Activated T-cell treated with anti-CD3 and anti-CD28 coated beads for 4 hours (primary cell): ENCODE data around the gene ITGA7.

Experiments used
- DNase-seq: peaks from one replicate; pipeline ENCODE4 v3.0.0-alpha.2; 2020

The ITGA7 gene

GRCh38 chr12:55699471-55700055, 8.1 kb downstream of the ITGA7 start:
- no peak for DNase-seq

DNA sequence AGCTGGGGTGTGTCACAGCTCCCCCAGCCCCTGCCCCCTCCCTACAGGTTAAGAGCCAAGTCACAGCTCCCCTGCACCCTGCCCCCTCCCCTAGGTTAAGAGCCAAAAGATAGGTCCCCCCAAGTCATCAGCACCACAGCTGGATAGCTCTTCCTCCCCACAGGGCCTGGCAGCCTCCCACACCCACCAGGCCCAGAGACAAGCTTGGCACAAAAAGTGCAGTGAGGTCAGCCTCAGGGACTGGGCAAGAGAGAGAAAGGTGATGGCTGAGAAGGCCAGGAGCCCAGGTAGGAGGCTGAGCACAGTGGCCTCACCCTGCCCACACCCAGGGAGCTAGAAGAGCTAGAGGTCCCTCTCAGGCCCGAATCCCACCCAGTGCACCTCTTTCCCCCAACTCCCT, 8.7 kb downstream of the ITGA7 start:
- no peak for DNase-seq

DNA sequence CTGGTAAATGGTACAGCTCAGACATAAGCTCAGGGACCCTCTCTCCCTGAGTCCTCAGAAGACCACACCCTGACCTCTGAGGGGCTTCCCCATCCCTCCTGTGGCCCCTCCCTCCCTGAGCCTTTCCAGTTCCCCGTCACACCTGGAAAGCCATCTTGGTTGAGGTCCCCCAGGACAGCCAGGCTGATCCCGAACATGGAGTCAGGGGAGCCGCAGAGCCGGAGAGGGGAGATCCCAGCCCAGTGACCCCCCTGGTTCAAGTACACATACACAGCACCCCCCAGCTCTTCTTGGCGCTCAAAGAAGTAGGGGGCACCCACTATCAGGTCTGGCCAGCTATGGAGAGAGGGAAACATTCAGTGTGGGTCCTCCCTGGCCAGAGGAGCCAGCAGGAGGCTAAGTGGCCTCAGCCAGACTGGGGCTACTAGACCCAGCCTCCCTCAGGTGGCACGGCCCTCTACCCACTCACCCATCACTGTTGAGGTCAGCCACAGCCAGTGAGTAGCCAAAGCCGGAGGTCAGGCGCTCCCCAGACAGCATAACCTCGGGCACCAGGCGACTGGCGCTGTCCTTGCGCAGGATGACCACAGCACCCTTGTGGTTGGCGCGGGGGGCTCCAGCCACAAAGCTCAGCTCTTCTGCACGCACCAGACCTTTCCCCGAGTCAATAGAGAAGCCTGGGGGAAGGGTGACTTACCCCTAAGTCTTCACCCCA, 9.3 kb downstream of the ITGA7 start:
- DNase-seq = no peak

DNA sequence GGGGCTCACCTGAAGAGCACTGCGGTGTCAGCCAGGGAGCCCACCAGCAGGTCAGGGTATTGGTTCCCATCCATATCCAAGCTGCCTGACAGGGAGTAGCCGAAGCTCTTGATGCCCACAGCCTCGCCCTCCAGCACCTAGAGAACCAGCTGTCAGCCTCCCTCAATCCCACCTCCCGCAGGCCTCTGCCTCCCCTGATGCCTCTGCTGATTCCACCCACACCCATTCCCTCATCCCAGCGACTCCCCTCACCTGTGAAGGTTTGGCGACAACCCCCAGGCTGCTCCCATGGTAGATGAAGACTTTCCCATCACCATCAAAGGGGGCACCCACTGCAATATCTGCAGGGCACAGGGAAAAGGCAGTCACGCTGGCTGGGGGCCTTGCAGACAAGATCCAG, 10.0 kb downstream of the ITGA7 start:
- no peak for DNase-seq

DNA sequence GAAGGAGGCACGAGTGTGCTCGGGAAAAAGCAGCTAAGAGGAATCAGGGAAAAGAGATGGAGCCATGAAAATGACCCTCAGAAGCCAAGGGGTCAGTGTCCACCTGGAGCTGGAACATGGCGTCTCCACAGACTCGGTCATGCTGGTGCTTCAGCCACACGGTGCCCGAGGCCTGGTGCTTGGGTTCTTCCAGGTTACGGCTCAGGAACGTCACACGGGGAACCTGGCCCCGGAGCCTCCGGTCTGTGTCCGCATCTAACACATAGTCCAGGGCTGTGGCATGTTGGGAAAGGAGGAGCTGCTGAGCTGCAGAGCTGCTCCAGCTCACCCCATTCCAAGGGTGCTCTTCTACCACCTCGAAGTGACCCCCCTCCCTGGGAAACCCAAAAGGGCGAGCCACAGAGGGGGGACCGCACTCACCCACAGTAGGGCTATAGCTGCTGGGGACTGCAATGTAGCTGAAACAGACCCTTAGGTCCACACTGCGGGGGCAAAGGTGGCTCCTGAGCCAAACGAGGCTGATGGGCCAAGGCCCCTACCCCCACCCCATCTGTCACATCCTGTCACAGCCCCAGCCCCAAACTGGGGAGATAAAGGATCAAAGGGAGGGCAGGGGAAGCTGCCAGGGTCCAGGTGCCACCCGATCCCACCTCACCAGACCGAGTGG, 10.8 kb downstream of the ITGA7 start:
- no peak for DNase-seq

DNA sequence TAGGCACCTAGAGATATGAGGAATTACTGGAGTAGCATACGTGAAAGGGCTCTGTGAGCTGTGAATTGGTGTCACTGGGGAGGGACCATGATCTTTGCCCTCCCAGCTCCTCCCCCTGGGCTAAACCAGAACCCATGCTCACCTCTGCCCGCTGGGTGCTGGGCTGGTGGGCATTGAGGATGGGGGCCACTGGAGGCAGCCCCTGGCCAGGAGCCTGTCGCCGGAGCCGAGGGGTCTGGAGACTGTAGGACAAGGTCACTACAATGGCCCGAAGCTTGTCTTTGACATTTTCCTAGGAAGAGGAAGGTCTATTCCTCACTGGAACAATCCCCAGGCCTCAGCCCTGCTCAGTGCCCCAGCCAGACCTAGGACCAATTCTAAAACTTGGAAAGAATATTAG, 11.6 kb downstream of the ITGA7 start:
- DNase-seq = no peak

DNA sequence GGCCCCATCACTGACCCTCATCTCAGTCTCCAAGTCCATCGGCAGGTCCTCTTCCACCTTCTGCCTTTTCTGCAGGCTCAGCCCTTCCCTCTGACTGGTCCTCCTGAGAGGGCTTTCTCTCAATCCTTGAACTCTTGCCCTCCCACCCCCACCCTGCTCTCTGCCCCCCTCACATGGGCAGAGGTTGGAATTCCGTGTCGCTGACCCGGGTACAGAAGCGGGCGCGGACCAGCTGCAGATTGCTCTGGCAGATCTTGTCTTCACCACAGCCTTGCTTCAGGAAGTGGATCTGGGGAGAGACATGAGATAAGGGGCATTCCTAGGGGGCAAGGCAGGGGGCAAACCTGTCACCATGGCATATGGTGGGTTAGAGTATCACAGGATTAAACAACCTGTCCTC, 12.4 kb downstream of the ITGA7 start:
- no peak for DNase-seq

DNA sequence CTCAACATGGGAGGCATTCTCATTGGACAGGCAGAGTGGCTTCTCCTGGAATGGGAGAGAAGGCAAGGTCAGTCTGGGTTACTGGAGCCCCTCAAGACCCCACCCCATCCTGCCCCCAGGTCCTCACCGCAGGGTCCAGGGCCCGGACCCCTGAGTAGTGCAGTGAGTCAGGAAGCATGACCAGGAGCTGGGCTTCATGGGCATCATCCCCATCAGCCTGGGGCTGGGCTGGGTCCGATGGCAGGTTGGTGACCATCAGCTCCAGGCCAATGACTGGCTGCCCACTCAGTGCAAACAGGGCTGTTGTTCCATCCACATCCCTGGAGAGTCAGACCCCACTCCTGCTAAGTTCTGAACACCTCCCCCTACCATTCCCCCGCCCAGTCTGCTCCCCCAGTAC, 13.1 kb downstream of the ITGA7 start:
- no peak for DNase-seq

GRCh38 chr12:55694188-55694515, 13.6 kb downstream of the ITGA7 start:
- DNase-seq = no peak

- no peak for DNase-seq
These were observed 14.1 kb downstream of the ITGA7 start for GRCh38 chr12:55693323-55694187.

GRCh38 chr12:55692631-55693322, 14.9 kb downstream of the ITGA7 start:
- no peak for DNase-seq

DNA sequence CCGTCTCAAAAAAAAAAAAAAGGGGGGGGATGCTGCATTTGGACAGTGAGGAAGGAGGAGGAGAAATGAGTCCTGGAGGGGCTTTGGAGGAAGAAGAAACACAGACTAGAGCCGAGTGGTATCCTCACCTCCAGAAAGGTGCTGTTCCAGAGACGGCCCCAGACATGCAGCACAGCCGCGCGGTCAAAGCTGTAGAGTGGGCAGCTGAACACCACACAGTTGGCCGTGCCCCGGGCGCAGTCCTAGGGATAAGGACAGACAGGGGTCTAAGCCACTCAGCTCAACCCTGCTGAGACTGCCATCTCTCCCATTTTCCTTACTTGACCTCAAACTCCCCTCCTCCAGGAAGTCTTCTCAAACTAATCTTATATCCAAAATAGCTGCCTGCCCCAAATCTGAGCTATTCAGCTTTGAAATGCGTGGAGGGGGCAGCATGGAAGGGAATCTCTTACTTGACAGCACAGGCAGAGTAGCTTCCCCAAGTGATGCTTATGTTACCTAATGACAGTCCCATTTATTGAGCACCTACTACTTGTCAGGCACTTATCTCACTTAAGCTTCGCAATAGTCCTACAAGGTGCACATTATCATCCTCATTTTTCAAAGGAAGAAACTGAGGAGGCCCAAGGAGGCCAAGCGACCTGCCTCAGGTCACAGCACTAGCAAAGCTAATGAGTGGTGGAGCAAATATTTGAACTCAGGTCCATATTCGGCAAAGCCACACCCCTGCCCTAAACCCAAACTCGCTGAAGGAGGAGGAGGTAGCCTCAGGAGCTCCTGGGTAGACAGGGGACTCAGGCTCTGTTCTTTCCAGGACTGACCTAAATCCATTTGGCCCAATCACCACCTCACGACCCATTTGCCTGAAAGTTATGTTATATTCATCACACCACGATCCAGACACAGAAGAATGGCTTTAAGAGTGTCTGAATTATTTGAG, 18.7 kb downstream of the ITGA7 start:
- DNase-seq = no peak

- peak; percentile 17 for DNase-seq
These were observed 20.0 kb downstream of the ITGA7 start for GRCh38 chr12:55687746-55688145.

GRCh38 chr12:55686366-55687010, 21.2 kb downstream of the ITGA7 start:
- no peak for DNase-seq

- DNase-seq = no peak
These were observed 22.0 kb downstream of the ITGA7 start for GRCh38 chr12:55685671-55686070.

DNA sequence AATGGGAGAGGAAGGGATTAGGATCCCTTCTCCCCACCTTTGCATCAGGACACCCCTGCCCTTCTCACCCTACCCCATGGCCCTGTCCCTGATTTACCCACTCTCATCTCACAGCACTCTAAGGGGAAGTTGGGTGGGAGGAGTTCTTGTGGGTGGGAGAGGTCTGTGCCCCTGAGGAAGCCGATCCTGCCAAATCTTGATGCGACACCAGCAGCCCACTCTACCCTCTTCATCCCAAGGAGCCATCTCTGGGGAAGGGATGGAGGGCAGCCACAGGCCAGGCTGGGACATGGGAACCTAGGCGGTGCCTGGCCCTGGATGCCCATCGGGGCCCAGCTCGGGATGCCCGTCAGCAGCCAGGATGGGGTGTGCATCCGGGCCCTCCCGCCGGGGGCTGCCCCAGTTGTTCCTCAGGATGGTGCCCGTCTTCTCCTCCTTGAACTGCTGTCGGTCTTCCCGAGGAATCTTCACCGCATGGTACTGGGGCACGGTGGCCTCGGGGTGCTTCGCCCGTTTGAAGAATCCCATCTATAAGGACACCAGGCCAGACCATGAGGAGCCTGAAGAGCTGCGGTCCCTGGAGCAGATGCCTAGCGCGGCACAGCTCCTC, 22.8 kb downstream of the ITGA7 start:
- no peak for DNase-seq

GRCh38 chr12:55683676-55684075, 24.0 kb downstream of the ITGA7 start:
- no peak for DNase-seq

GRCh38 chr12:55682087-55682796, 25.5 kb downstream of the ITGA7 start:
- DNase-seq = no peak

- DNase-seq = no peak
These were observed 26.3 kb downstream of the ITGA7 start for GRCh38 chr12:55681142-55682077.
